ENCODE measurements around the gene BCR.

- TF ChIP-seq, protein P1, sequence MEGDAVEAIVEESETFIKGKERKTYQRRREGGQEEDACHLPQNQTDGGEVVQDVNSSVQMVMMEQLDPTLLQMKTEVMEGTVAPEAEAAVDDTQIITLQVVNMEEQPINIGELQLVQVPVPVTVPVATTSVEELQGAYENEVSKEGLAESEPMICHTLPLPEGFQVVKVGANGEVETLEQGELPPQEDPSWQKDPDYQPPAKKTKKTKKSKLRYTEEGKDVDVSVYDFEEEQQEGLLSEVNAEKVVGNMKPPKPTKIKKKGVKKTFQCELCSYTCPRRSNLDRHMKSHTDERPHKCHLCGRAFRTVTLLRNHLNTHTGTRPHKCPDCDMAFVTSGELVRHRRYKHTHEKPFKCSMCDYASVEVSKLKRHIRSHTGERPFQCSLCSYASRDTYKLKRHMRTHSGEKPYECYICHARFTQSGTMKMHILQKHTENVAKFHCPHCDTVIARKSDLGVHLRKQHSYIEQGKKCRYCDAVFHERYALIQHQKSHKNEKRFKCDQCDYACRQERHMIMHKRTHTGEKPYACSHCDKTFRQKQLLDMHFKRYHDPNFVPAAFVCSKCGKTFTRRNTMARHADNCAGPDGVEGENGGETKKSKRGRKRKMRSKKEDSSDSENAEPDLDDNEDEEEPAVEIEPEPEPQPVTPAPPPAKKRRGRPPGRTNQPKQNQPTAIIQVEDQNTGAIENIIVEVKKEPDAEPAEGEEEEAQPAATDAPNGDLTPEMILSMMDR (conservative IDR thresholded peaks at IDR 0.05 in 1 of 2, IDR thresholded peaks at IDR 0.05 in 1 of 2; ENCODE audit: low read depth in 1 of 2, low read length in 2 of 2) = no peak
- no peak for TF ChIP-seq EZH2 (IDR thresholded peaks at IDR 0.05; ENCODE audit: low read length, missing control alignments)
Measured at GRCh38 chr22:23153994-23154393, 26.3 kb upstream of the BCR start.
